ENCODE data around the gene SUSD3.
"Not testable (repeated sequence)": the region's sequence is repeated elsewhere in the genome, so short reads cannot be mapped to it uniquely, and the experiment has no call there.

The SUSD3 gene

GRCh38 chr9:93114169-93114983, 55.9 kb downstream of the SUSD3 start:
- DNase-seq: no peak

- DNase-seq: no peak
Observed at GRCh38 chr9:93114984-93115335, 56.5 kb downstream of the SUSD3 start.

GRCh38 chr9:93115486-93116071, 57.1 kb downstream of the SUSD3 start:
- no peak for DNase-seq

- DNase-seq: no peak
Observed at GRCh38 chr9:93116072-93116961, 57.8 kb downstream of the SUSD3 start.

GRCh38 chr9:93117521-93117920, 59.0 kb downstream of the SUSD3 start:
- not testable (repeated sequence) for DNase-seq

- no peak for DNase-seq
Observed at GRCh38 chr9:93117924-93118862, 59.7 kb downstream of the SUSD3 start.

- DNase-seq: no peak
Observed at GRCh38 chr9:93118863-93119702, 60.6 kb downstream of the SUSD3 start.

GRCh38 chr9:93119703-93119952, 61.1 kb downstream of the SUSD3 start:
- DNase-seq: no peak

- no peak for DNase-seq
Observed at GRCh38 chr9:93119953-93120845, 61.7 kb downstream of the SUSD3 start.

GRCh38 chr9:93120846-93121315, 62.4 kb downstream of the SUSD3 start:
- DNase-seq: no peak

GRCh38 chr9:93121316-93122241, 63.1 kb downstream of the SUSD3 start:
- no peak for DNase-seq

- DNase-seq: no peak
Observed at GRCh38 chr9:93122721-93123221, 64.3 kb downstream of the SUSD3 start.

- no peak for DNase-seq
Observed at GRCh38 chr9:93123561-93124283, 65.2 kb downstream of the SUSD3 start.

GRCh38 chr9:93124793-93125192, 66.3 kb downstream of the SUSD3 start:
- no peak for DNase-seq

- DNase-seq: no peak
Observed at GRCh38 chr9:93125331-93125894, 66.9 kb downstream of the SUSD3 start.

GRCh38 chr9:93126151-93126781, 67.8 kb downstream of the SUSD3 start:
- DNase-seq: no peak

- DNase-seq: no peak
Observed at GRCh38 chr9:93126825-93127368, 68.4 kb downstream of the SUSD3 start.

All from activated gamma-delta T cell (primary cell).